ENCODE measurements around the gene PLCH1.

GRCh38 chr3:155495387-155495786, 249.5 kb downstream of the PLCH1 start:
- TF ChIP-seq CTCF (IDR thresholded peaks at IDR 0.05) (no peak), POLR2AphosphoS5 (IDR thresholded peaks at IDR 0.05) (no peak), POLR2A (IDR thresholded peaks at IDR 0.05) (no peak), EP300 (IDR thresholded peaks at IDR 0.05) (no peak)
